GM21576 (cell line): Measurements from ENCODE around the gene YKT6.
"Not testable (repeated sequence)": the region's sequence is repeated elsewhere in the genome, so short reads cannot be mapped to it uniquely, and the experiment has no call there.

ENCODE experiments used
- ATAC-seq: cut with Tn5 transposase; IDR thresholded peaks from one replicate; pipeline ENCODE4 v1.9.1; 2021; ENCODE audit warnings: mild to moderate bottlenecking, moderate library complexity; ENCODE audit not compliant: unreplicated experiment

The YKT6 gene

GRCh38 chr7:44193011-44193802 is 7.6 kb upstream of the YKT6 start:
- no peak for ATAC-seq

GRCh38 chr7:44194069-44194468 is 6.7 kb upstream of the YKT6 start:
- no peak for ATAC-seq

GRCh38 chr7:44194562-44195145 is 6.1 kb upstream of the YKT6 start:
- no peak for ATAC-seq

GRCh38 chr7:44195889-44196288 is 4.9 kb upstream of the YKT6 start:
- no peak for ATAC-seq

GRCh38 chr7:44196450-44196872 is 4.3 kb upstream of the YKT6 start:
- no peak for ATAC-seq

GRCh38 chr7:44197474-44197873 is 3.3 kb upstream of the YKT6 start:
- no peak for ATAC-seq

- not testable (repeated sequence) for ATAC-seq
These were observed 615 bp upstream of the YKT6 start for GRCh38 chr7:44200163-44200562.

- no peak for ATAC-seq
These were observed 1.0 kb downstream of the YKT6 start for GRCh38 chr7:44201813-44202212.

- ATAC-seq, result no peak
These were observed 5.2 kb downstream of the YKT6 start for GRCh38 chr7:44206008-44206407.

- ATAC-seq, result no peak
These were observed 7.3 kb downstream of the YKT6 start for GRCh38 chr7:44208085-44208484.

GRCh38 chr7:44210107-44210506 is 9.3 kb downstream of the YKT6 start:
- ATAC-seq, result no peak

GRCh38 chr7:44211126-44211675 is 10.4 kb downstream of the YKT6 start:
- no peak for ATAC-seq

GRCh38 chr7:44212018-44212417 is 11.2 kb downstream of the YKT6 start:
- no peak for ATAC-seq

GRCh38 chr7:44212581-44213184 is 11.9 kb downstream of the YKT6 start:
- no peak for ATAC-seq

- no peak for ATAC-seq
These were observed 12.6 kb downstream of the YKT6 start for GRCh38 chr7:44213206-44213876.

- ATAC-seq, result peak; percentile 50
These were observed 13.2 kb downstream of the YKT6 start for GRCh38 chr7:44213877-44214388.

GRCh38 chr7:44215531-44215930 is 14.8 kb downstream of the YKT6 start:
- no peak for ATAC-seq

- ATAC-seq, result no peak
These were observed 15.2 kb downstream of the YKT6 start for GRCh38 chr7:44216019-44216418.

- no peak for ATAC-seq
These were observed 15.9 kb downstream of the YKT6 start for GRCh38 chr7:44216521-44217222.

- no peak for ATAC-seq
These were observed 16.5 kb downstream of the YKT6 start for GRCh38 chr7:44217223-44217714.
